ENCODE results near the gene AHCY. TPM values are rescaled to one million over a fixed set of nuclear protein-coding genes. Genes with fewer than 3 reads are reported as not detected.

AHCY gene
- 127 and 159 TPM in 2 replicates for total RNA-seq

DNA sequence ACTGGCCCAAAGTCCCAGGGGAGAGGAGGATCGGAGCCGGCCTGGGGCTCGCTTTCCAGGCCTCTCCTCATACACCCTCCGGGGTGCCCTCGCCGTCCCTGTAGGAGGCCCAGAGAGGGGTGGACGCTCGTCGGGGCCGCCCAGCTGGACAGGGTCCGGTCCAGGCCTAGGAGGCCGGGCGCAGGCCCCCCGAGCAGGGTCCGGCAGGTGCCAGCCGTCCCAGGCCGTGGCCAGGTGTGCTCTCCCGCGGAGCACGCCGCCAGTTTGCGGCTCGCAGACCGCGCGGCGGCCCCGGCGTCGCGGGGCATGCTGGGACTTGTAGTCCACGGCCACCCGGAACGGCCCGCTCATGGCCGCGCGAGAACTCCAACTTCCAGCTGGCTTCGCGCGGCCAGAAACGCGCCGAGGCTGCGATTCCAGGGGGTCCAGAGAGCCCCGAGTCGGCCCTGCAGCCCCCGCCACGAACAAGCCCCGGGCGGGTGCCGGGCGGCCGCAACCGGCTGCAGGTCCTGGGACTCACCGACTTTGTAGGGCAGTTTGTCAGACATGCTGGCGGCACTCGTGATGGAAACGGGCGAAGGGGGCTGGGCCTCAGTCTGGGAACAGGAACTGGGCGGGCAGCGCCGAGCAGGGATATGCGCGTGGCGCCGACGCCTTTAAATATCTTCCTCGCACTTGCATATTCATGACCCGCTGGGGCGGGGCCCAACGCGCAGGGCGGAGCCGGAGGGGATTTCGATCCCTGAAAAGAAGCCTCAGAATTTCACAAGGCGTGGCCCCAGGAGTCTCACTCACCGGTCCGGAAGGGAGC is at the start of gene AHCY:
AHCY (minus strand) TSS at position 633 of the 811 bp plus-strand sequence; CDS start at position 548, 85 bp downstream.

DNA sequence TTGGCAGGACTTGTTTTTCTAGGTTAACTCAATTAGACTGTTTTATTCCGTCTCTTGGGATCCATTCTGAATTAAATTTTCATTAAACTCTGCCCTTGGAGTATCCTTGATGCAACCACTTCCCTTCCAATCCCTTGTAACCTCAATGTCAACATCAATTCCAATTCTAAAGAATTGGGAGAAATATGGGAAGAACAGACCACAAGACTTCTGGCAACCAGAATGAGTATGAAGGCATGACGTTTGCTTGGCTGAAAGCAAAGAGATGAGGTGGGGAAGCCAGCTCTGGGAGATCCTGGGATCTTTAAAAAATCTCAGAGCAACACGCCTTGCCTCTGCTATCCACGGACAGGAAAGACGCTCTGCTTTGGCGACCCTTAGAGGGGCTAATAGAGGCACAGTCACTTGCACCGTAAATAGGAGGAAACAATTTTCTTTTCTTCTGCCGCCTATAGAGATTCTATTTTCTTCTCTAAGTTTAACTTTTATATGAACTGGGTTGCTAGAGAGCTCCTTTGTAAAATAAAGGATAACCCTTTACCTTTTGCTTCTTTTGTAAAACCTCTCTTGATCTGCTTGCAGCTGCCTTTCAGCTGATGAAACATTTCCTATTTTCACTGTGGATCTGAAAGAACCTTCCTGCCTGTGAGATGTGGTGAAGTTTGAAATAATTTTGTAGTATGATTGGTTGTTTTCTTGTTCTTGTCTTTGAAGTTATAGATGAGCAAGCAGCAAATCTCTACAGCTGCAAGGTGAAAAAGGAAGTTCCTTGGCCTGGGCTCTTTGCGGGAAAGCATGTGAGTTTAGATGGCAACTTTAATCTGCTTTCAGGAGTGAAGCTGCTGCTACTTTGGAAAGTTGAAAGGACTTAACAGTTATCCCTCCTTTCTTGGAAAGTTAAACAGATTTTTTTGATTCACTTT is 62.2 kb downstream of the AHCY start, which contains the start of gene ASIP:
ASIP (plus strand) TSS at position 731 of the 923 bp plus-strand sequence. CDS start 18,952 bp downstream, outside the sequence.

Small RNAs within 50 kb of the gene (small RNA-seq; reads per million reads assigned to genes)
- gene AL356299.1 = not detected

Other genes starting within 250 kb of the AHCY start
- 163 and 167 TPM in 2 replicates for gene EIF2S2, start 191.1 kb downstream of the AHCY start, total RNA-seq
- gene ASIP, start 61.9 kb downstream of the AHCY start, total RNA-seq = not detected in 2 replicates
- gene ITCH, start 59.9 kb upstream of the AHCY start, total RNA-seq = 82.4 and 84.1 TPM in 2 replicates
- gene DYNLRB1, start 213.1 kb upstream of the AHCY start, total RNA-seq = 61.6 and 74.7 TPM in 2 replicates